Stimulated activated CD4-positive, alpha-beta T cell treated with anti-CD3 and anti-CD28 coated beads, TNF-alpha, amount 100 ng/mL, for 1 hour (primary cell): ENCODE measurements around the gene ZNF732.
"Not testable (repeated sequence)": the region's sequence is repeated elsewhere in the genome, so short reads cannot be mapped to it uniquely, and the experiment has no call there.

Experiments used
- DNase-seq, 3 donors: peaks; one replicate each; pipeline ENCODE4 v3.0.0-alpha.2; 2020; ENCODE audit warnings: low read depth in 3 of 3, low spot score in 1 of 3

Gene ZNF732

GRCh38 chr4:253936-254756 is 51.1 kb downstream of the ZNF732 start:
- no peak for DNase-seq

- no peak for DNase-seq
Observed at GRCh38 chr4:252065-252601, 53.1 kb downstream of the ZNF732 start.

GRCh38 chr4:244471-244870 is 60.8 kb downstream of the ZNF732 start:
- DNase-seq = peak; percentile 0 to 25 (median 8)

GRCh38 chr4:243426-243825 is 61.8 kb downstream of the ZNF732 start:
- no peak for DNase-seq

GRCh38 chr4:242121-242848 is 63.0 kb downstream of the ZNF732 start:
- DNase-seq = peak; percentile 24 to 51 (median 26)

- not testable (repeated sequence) for DNase-seq
Observed at GRCh38 chr4:241411-241810, 63.9 kb downstream of the ZNF732 start.

GRCh38 chr4:236028-236427 is 69.2 kb downstream of the ZNF732 start:
- no peak for DNase-seq

GRCh38 chr4:234178-234577 is 71.1 kb downstream of the ZNF732 start:
- no peak for DNase-seq

- DNase-seq = no peak
Observed at GRCh38 chr4:223913-224497, 81.3 kb downstream of the ZNF732 start.
